ENCODE data around the gene EFCAB13.

GRCh38 chr17:47274319-47275069, 49.3 kb upstream of the EFCAB13 start:
- TF ChIP-seq CTCF (IDR thresholded peaks at IDR 0.05; ENCODE audit: poor library complexity) (no peak), EZH2 (IDR thresholded peaks at IDR 0.05; ENCODE audit: borderline replicate concordance) (no peak)

All from hepatocyte (in vitro differentiated cells).